ENCODE measurements around the gene COL4A3. TPM values are rescaled to one million over a fixed set of nuclear protein-coding genes. Genes with fewer than 3 reads are reported as not detected.

The COL4A3 gene
- total RNA-seq, 4 donors from 2014 or later = 59.7 to 86.5 (median 66.9) TPM

GRCh38 chr2:227267410-227268115 lies 103.1 kb downstream of the COL4A3 start:
- Histone ChIP-seq H3K27me3 (no peaks in the 10 kb centered on the region), H3K4me3 (replicated peaks in 1 of 3) (no peak overlapping the region), H3K36me3 (peaks cover 0 to 4% of the 10 kb centered on the region in 2 donors), H3K4me1 (no peaks in the 10 kb centered on the region), H3K9me3 (no peaks in the 10 kb centered on the region), H3K27ac (no peak overlapping the region)
- DNase-seq = no peak
- intact Hi-C loops (cut with DNase I) = no loop called here
- TF ChIP-seq POLR2A (IDR thresholded peaks at IDR 0.05) = no peak
- TF ChIP-seq CTCF (IDR thresholded peaks at IDR 0.05) = no peak
- WGBS, 2 donors = 81 to 86% methylated on average over 10 of the region's 10 CpGs

GRCh38 chr2:227280895-227281294 lies 116.5 kb downstream of the COL4A3 start:
- no peak for DNase-seq
- intact Hi-C loops (cut with DNase I) = no loop called here
- no peak overlapping the region for H3K4me3 ChIP-seq (replicated peaks in 1 of 3)
- H3K27me3 ChIP-seq = no peaks in the 10 kb centered on the region
- peaks cover 4 to 15% of the 10 kb centered on the region in 2 donors for H3K36me3 ChIP-seq
- TF ChIP-seq CTCF (IDR thresholded peaks at IDR 0.05) (no peak), POLR2A (IDR thresholded peaks at IDR 0.05) (no peak)
- H3K4me1 ChIP-seq = no peaks in the 10 kb centered on the region
- H3K27ac ChIP-seq = no peak overlapping the region
- H3K9me3 ChIP-seq = no peaks in the 10 kb centered on the region

GRCh38 chr2:227285741-227286236 lies 121.4 kb downstream of the COL4A3 start:
- DNase-seq = no peak
- H3K4me3 ChIP-seq (replicated peaks in 1 of 3) = no peak overlapping the region
- H3K4me1 ChIP-seq = no peaks in the 10 kb centered on the region
- no peak for TF ChIP-seq POLR2A (IDR thresholded peaks at IDR 0.05)
- no peak for TF ChIP-seq CTCF (IDR thresholded peaks at IDR 0.05)
- WGBS, 2 donors = 88 to 91% methylated on average over 6 of the region's 6 CpGs
- H3K27me3 ChIP-seq = no peaks in the 10 kb centered on the region
- intact Hi-C loops (cut with DNase I) = no loop called here
- no peak overlapping the region for H3K27ac ChIP-seq
- H3K36me3 ChIP-seq = peaks cover 0 to 17% of the 10 kb centered on the region in 2 donors
- H3K9me3 ChIP-seq = no peaks in the 10 kb centered on the region

- intact Hi-C loops (cut with DNase I) = no loop called here
- no peaks in the 10 kb centered on the region for H3K9me3 ChIP-seq
- H3K4me3 ChIP-seq (replicated peaks in 1 of 3) = no peak overlapping the region
- no peak overlapping the region for H3K27ac ChIP-seq
- DNase-seq = no peak
- WGBS, 2 donors = 92 to 94% methylated on average over 5 of the region's 5 CpGs
- no peaks in the 10 kb centered on the region for H3K27me3 ChIP-seq
- TF ChIP-seq POLR2A (IDR thresholded peaks at IDR 0.05) = no peak
- TF ChIP-seq CTCF (IDR thresholded peaks at IDR 0.05) = no peak
- H3K4me1 ChIP-seq = no peaks in the 10 kb centered on the region
- H3K36me3 ChIP-seq = peaks cover 0 to 7% of the 10 kb centered on the region in 2 donors
Measured at GRCh38 chr2:227287771-227288170, 123.3 kb downstream of the COL4A3 start.

- H3K9me3 ChIP-seq = no peaks in the 10 kb centered on the region
- H3K4me1 ChIP-seq = no peaks in the 10 kb centered on the region
- no peak for TF ChIP-seq CTCF (IDR thresholded peaks at IDR 0.05)
- no peak for TF ChIP-seq POLR2A (IDR thresholded peaks at IDR 0.05)
- H3K27ac ChIP-seq = no peak overlapping the region
- DNase-seq = no peak
- peaks cover 0 to 7% of the 10 kb centered on the region in 2 donors for H3K36me3 ChIP-seq
- no peak overlapping the region for H3K4me3 ChIP-seq (replicated peaks in 1 of 3)
- intact Hi-C loops (cut with DNase I) = no loop called here
- H3K27me3 ChIP-seq = no peaks in the 10 kb centered on the region
- WGBS, 2 donors = 92% methylated on average over 3 of the region's 3 CpGs
Measured at GRCh38 chr2:227292314-227292713, 127.9 kb downstream of the COL4A3 start.

Measured in thyroid gland (tissue), 4 donors.